NCI-H128 (cell line): ENCODE measurements around the gene CCDC178.
"Not testable (repeated sequence)": the region's sequence is repeated elsewhere in the genome, so short reads cannot be mapped to it uniquely, and the experiment has no call there.

ENCODE experiments used
- DNase-seq: peaks from one replicate; lab custom pipeline; 2025; ENCODE audit not compliant: unreplicated experiment; lab: John Stamatoyannopoulos, UW

CCDC178 gene, protein sequence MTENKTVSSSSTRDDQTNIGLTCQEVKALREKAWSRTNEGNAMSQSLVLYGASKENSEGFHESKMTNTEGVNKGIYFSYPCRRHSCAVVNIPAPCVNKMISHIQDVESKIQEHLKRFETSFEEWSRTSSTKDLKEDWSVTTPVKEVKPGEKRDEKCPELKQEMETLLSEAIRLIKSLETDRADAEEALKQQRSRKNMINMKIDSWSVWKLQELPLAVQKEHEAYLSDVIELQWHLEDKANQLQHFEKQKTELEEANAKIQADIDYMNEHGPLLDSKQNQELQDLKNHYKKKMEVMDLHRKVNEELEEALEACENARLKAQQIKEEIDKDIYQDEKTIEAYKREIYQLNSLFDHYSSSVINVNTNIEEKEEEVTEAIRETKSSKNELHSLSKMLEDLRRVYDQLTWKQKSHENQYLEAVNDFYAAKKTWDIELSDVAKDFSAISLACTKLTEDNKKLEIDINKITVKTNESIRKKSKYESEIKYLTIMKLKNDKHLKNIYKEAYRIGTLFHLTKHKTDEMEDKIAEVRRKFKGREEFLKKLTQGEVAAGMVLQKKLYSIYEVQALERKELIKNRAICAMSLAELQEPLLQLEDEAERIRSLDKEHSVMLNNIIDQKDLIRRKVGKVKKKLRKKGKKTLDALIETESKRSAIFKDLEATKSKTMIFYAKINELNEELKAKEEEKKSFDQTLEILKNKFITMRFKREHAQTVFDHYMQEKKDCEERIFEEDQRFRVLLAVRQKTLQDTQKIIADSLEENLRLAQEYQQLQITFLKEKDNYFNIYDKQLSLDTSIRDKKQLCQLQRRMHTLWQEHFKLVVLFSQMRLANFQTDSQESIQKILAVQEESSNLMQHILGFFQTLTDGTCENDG

DNA sequence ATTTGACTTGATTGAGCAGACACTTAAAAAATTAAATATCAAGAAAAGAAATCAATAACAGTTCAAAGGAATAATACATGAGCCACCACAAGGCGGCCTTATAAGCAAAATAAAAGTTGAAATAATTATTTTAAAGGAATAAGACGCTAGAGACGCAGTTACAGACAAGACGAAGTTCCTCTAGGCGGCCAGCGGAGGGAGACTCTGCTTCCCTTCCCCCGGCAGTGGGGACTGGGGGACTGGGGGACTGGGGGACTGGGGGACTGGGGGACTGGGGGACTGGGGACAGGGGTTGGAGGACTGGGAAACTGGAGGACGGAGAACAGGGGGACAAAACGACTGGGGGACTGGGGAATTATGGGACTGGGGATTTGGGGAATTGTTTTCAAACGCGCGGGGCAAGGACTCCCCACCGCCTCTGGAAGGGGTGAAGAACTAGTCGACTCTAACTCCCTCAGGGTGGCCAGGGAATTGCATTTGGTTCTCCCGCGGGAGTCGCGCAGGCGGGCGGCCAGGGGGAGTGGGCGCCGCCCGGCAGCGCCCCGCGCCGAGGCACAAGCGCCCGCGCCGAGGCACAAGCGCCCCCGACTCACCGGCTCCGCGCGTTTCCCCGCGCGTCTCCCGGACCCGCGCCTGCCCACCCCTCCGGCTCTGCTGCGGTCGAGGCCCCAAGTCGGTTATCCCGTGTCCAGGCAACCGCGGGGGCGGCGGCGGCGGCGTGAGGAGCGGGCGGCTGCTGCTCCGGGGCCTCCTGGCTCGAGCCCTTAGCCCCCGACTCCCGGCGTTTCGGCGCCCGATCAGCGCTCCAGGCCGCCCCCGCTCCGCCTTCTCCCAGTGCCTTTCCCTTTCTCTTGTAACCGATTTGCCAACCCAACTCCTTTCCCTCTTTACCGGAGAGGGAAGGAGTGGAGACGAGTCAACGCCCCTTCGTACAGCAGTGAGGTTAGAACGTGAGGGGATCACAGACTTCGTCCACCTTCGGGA lies at the start of gene CCDC178:
CCDC178 (minus strand) TSS at position 662 of the 984 bp plus-strand sequence. CDS start 28,633 bp downstream, outside the sequence.
- DNase-seq, result peak; percentile 50

DNA sequence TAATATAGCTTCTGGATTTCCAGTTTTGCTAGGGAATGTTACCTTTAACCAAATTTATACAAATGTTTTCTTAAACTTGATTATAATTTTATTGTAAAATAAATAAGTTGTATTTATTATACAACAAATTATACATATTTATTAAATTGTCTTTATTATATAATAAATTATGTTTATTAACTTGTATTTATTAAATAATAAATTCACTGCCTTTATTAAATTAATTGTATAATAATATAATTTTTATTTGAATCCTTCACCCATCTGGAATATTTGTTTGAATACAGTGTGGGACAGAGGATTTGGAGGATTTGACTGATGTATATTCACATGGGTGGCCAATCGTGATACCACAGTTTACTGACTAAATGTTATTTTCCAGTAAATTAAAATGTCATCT lies 43.4 kb upstream of the CCDC178 start:
- DNase-seq, result no peak

DNA sequence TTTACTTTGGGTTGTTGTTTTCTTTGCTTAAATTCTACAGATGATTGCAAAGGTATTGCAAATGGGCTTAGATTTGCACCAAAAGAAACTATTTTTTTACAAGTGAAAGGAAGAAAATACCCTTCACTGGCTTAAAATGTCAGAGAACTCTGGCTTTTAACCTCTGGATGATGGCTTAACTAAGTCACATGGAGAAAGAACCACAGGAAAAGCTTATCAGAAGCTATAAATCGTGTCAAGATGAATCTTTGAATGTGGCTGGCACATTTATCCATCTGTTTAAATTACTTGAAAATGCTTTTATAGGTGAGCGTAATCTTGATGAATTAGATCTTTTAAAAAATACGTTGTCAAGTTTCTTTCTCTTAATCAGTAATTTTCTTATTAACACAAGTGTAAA lies 32.0 kb upstream of the CCDC178 start:
- DNase-seq, result no peak

DNA sequence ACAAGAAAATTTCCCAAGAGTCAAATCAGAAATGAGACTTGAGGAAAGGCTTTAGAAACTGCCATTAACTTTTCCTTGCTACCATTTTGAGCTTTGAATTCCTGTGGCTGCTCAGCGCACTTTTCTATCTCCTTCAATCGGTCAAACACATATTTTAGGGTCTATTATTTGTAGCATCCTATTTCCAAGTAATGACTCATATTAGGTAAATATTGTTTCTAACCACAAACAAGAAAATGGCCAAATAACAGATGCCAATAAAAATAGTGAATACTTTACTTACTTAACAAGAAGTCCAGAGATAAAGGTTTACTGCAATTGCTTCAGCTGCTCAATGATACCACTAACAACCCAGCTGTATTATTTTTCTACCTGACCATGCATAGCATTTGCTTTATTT lies 29.7 kb upstream of the CCDC178 start:
- DNase-seq, result no peak

DNA sequence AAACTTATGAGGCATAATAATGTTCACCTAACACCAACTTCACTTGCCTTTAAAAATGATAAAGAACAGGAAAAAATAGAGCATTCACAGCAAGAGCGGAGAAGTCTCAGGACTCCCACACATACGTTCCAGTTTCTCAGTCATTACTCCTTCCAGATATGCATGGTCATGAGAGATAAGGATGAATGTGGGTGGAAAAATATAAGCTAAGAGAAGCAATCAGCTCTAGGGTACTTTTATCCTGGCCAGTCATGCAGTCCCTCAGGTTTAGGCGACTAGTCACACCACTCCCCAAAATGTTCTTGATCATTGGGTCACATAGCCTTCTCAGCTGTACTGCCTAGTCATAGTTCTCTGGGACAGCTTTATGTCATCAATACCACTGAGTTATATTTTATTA lies 29.2 kb upstream of the CCDC178 start:
- no peak for DNase-seq

DNA sequence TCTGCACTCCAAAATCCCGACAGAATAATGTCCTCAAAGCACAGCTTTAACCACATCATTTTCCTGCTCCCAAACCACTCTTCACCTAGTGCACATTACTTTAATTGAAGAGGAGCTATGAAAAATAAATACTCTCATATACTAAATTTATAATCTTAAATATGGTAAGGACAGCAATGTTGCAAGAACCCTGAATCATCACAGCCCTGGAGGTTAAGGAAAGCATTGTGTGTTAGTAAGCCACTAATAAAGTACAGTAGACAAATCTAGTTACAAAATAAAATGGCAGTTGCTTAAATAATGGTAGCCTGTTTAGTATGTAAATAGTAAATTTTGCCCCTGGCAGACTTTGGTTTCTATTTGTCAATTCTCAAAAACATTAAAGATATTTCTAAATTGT lies 27.0 kb upstream of the CCDC178 start:
- DNase-seq, result no peak

DNA sequence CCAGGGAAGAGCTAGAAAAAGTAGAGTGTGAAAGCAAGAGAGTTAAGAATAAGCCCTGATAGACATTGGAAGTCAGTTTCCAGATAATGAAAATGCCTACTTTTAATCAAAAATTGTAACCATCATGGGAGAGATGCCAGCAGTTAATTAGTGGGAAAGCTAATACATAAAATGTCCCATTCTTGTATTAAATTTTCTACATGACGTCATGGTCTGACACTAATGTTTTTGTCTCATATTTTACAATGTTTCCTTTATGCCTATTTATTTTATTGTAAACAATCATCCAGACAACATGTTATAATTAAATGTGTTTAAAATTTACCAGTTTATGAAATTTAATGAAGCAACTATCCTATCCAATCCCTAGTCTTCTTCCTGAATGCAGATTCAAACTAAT lies 26.3 kb upstream of the CCDC178 start:
- no peak for DNase-seq

DNA sequence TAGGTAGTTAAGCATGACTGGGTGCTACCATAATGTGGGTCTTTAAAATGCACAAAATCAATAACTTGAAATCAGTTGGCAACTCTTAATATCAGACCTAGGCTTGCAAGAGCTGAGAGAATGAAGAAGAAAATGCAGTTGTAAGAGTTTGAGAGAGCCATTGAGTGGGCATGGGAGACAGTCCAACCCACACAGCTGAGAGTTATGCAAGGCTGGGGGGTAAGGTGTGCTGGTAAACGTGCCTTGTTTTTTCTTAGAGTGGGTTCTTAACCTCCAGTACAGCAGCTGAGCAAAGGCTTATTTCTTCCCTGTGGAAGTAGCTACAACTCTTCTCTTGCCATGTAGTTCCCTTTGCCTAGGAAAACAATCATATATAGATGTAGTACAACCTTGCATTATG lies 20.2 kb upstream of the CCDC178 start:
- no peak for DNase-seq

DNA sequence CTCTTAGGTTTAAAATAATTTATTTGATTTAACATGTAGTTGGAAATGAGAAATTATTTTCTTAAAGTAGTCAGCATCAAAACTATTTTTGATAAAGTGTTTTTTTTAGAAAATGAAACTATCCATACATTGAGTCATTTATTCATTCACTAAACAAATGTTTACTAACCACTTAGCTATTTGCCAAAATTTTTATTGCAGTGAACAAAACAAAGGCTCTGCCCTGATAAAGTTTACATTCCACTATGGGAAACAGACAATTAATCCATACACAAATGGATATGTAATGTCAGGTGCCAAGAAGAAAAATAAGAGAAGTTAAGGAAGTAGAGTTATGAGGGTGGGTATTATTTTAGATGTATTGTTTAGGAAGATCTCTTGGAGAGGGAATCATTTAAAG lies 19.1 kb upstream of the CCDC178 start:
- DNase-seq, result no peak

DNA sequence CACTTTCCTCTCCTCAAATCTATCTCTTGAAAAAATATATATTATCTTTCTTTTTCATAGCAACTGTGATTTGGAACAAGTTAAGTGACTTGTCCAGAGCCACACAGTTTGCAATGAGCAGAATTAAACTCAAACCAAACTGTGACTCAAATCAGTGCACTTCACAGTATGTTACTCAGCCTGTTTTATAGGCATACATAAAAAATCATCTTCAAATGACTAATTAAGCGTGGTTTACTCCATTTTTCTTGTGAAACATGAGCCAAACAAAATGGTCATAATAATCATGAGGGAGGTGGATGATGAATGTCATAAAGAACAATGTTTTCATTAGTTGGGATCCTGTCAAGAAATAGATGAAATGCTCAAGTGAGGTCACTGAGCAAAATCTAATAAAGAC lies 6.1 kb upstream of the CCDC178 start:
- DNase-seq, result no peak

DNA sequence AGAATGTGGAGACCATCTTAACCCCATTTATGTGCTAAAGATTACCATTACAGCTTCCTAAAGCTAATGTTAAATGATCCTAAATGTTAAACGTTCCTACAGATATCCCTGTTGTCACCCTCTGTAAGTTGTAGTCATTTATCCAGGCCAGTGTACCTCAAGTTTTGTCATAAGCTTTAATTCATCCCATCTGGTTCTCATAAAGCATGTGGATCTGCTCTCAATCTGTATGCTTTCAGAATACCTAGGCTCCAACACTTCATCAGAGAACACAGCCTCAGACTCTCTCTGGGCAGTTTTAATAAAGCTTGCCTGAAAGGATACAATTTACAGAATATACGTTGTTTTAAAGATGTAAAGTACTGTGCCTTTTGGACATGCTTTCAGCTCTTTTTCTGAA lies 4.2 kb upstream of the CCDC178 start:
- DNase-seq, result no peak

DNA sequence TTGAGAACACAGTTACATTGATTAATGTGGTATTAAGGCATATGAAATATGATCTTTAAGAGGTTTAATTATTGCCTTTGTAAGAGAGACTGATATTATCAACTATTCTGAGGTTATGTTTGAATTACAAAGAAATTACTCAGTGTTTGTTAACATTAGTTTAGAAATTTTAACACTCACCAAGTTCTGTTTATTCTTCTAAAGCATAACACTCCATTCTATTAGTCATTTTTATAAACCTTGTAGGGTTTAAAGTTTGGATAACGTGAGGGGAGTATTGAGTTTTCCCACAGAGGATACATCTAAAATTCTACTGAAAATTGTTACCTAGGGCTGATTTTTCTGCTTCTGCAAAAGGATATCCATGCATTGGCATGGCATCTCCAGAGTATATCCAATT lies 7.7 kb downstream of the CCDC178 start:
- DNase-seq, result no peak

DNA sequence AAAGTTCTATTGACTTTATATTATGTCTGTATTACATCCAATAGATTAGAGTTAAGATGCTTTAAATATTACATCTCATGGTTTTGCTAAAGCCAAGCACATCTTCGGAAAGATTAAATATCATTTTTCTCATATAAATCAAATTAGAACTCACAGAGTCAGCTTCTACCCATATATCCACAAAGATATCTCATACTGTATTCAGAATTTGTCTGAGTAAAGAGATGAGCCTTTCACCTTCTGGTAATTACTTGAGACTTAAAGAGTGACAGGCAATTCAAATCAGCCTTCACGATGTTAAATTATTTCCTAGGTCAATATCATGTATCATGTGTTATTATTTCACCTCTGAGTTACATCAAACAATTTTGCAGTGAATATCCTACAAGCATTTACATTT lies 13.0 kb downstream of the CCDC178 start:
- DNase-seq, result no peak

DNA sequence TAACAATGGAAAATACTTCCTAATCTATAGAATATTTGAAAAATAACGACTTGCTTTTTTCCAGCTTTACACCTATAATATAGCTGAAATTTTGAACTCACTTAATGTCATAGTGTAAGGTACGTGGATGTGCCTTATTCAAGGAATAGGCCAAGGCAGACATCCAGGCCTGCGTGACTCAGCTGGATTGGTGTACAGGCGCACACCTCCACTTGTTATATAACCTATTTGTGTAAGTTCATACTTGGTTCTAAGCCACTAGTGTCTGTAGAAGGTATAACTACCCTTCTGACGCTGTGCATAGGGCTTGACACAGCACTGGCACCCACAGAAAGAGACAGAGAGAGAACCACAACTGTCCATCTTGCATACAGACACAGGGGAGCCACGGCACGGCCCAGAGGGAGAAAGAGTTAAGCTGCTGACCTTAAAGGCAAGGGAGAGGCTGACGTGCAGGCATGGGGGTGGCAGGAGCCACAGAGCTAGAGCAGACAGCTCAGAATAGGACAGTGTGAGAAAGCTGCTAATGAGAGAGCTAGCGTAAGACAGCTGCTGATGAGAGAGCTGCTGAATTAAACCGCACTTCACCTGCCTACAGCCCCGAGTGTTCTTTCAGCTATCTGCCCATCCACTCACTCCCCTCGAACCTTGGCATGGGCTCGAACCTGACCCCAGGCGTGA lies 16.1 kb downstream of the CCDC178 start:
- no peak for DNase-seq

DNA sequence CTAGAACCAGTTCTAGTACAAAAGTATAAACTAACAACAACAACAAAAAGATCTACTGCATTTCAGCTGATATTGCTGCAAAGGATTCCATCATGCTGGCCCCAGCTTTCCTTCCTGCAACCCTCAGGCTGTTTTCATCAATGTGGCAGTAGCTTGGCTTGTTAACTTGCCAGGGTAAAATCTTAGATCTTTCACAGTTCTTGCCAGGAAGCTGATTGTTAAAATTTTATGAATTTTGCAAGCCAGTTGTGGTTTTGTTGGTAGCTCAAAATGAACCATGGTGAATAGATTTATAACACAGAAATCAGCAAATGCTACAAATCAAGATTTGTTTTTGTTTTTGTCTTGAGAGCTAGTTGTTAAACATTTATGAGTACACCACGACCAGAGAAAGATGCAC lies 19.3 kb downstream of the CCDC178 start:
- DNase-seq, result no peak

DNA sequence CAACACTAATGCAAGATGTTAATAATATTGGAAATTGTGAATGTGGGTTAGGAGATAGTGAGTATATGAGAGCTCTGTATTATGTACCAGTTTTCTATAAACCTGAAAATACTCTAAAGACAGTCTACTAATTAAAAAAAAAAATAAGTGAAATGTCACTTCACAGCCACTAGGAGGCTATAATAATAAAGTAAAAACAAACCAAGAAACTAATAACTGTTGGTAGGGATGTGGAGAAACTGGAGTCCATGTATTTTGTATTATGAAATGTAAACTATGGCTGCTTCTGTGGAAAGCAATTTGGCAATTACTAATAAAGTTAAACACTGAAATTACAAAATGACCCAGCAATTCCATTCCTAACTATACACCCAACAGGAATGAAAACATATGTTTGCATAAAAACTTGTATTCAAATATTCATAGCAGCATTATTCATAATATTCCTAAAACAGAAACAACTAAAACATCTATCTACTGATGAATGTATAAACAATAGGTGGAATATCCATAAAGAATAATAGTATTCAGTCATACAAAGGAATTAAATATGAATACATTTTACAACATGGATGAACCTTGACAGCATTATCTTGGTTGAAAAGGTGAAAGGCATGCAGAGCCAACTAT lies 36.2 kb downstream of the CCDC178 start:
- no peak for DNase-seq

DNA sequence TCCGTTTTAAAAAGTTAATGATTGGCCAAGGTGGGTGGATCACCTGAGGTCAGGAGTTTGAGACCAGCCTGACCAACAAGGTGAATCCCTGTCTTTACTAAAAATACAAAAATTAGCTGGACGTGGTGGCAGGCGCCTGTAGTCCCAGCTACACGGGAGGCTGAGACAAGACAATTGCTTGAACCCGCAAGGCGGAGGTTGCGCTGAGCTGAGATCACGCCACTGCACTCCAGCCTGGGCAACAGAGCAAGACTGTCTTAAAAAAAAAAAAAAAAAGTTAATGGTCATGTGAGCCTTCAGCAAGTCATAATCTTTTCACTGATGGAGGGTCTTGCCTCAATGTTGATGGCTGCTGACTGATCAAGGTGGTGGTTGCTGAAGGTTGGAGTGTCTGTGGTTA lies 41.6 kb downstream of the CCDC178 start:
- not testable (repeated sequence) for DNase-seq

DNA sequence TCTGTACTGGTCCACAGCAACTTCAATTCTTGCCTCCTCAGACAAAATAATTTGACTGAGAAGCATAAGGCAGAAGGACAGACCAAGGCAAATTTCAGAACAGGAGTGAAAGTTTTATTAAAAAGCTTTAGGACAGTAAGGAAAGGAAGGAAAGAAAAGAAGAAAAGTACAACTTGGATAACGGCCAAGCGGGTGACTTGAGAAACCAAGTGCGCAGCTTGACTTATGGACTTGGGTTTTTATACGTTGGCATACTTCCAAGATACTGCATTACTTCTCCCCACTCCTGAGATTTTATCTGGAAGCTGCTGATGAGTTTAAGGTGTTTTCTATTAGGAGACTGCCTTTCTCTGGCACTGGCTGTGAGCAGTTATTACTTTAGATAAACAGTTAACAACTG lies 64.7 kb downstream of the CCDC178 start:
- DNase-seq, result no peak

DNA sequence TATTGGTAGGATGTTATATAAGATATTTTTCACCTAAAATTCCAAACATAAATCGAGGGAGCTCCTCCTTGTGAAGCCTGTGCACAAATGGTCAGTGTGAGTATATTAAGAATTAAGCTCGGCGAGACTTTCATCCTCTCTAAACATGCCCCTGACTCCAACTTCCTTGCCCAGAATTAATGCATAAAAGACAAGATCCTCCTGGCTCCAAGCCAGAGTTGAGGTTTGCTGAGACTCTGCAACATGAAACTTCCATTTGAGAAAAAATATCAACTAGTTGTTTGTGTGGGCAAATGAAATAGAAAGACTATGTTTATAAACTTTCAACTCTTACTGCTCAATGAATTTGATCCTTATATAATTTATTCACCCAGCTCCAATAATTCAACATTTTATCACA lies 68.1 kb downstream of the CCDC178 start:
- DNase-seq, result peak; percentile 21
